SU-DHL-6 (cell line): ENCODE results near the gene RNF150.

ENCODE experiments used
- H2AFZ ChIP-seq: fragments of 200-600 bp; sonication (generic); 2 replicates; pipeline ENCODE4 v1.6.1; 2014; ENCODE audit warnings: low read depth, mild to moderate bottlenecking, moderate library complexity, mixed read lengths, antibody characterized with exemption, low read length; ENCODE audit not compliant: severe bottlenecking
- H3F3A ChIP-seq: fragments of 200-600 bp; shearing (Covaris generic); 2 replicates; pipeline ENCODE4 v1.6.0; 2016; ENCODE audit warnings: antibody characterized with exemption, mild to moderate bottlenecking; ENCODE audit not compliant: insufficient read depth
- H3K27ac ChIP-seq: fragments of 200-600 bp; sonication (generic); 2 replicates; pipeline ENCODE4 v1.5.1; 2016; ENCODE audit warnings: low read depth, mild to moderate bottlenecking, low read length, moderate library complexity, mixed read lengths
- H3K27me3 ChIP-seq: fragments of 200-600 bp; sonication (generic), shearing (Covaris generic); 2 replicates; pipeline ENCODE4 v1.6.0; 2014; ENCODE audit warnings: mild to moderate bottlenecking, low read length
- H3K36me3 ChIP-seq: fragments of 200-600 bp; sonication (generic); 2 replicates; pipeline ENCODE4 v1.6.1; 2014; ENCODE audit warnings: mild to moderate bottlenecking, low read length, mixed read lengths
- H3K4me2 ChIP-seq: fragments of 300-600, 200-600 bp; shearing (Covaris generic), sonication (generic); 2 replicates; pipeline ENCODE4 v1.6.0; 2014; ENCODE audit warnings: low read length, low read depth, mild to moderate bottlenecking; ENCODE audit not compliant: poor library complexity, severe bottlenecking
- H3K4me3 ChIP-seq: fragments of 200-600 bp; sonication (generic); 2 replicates; pipeline ENCODE4 v1.5.1; 2014; ENCODE audit warnings: antibody characterized with exemption, low read length, mild to moderate bottlenecking, mixed read lengths; ENCODE audit not compliant: insufficient read depth, poor library complexity, severe bottlenecking
- H3K79me2 ChIP-seq: fragments of 200-600 bp; sonication (generic); 2 replicates; pipeline ENCODE4 v1.6.1; 2014; ENCODE audit warnings: mild to moderate bottlenecking, low read length, moderate library complexity; ENCODE audit not compliant: insufficient read depth
- H3K9ac ChIP-seq: fragments of 200-600 bp; sonication (generic); 2 replicates; pipeline ENCODE4 v1.7.0; 2014; ENCODE audit warnings: mild to moderate bottlenecking, low read length
- H3K9me2 ChIP-seq: fragments of 200-600 bp; sonication (generic); replicated peaks from 2 replicates; pipeline ENCODE4 v1.6.1; 2014; ENCODE audit warnings: low read length; ENCODE audit not compliant: insufficient read depth
- H3K9me3 ChIP-seq: fragments of 200-600 bp; sonication (generic); 2 replicates; pipeline ENCODE4 v1.6.1; 2014; ENCODE audit warnings: low read length, mixed read lengths; ENCODE audit not compliant: insufficient read depth
- H4K20me1 ChIP-seq: fragments of 200-600 bp; sonication (generic); 2 replicates; pipeline ENCODE4 v1.6.1; 2014; ENCODE audit warnings: low read depth, mild to moderate bottlenecking, antibody characterized with exemption, low read length, moderate library complexity, mixed read lengths
- EZH2phosphoT487 ChIP-seq: fragments of 200-600 bp; sonication (generic), shearing (Covaris generic); conservative IDR thresholded peaks from 2 replicates; pipeline ENCODE4 v1.6.1; 2018; ENCODE audit warnings: mild to moderate bottlenecking, antibody characterized with exemption, low read length, moderate library complexity, mixed read lengths
- TF ChIP-seq, protein P1 (sequence below): fragments of 200-600 bp; sonication (generic); IDR thresholded peaks from one replicate; pipeline ENCODE4 v1.5.1; 2017; ENCODE audit warnings: antibody characterized with exemption, mild to moderate bottlenecking, low read length, moderate library complexity; ENCODE audit not compliant: insufficient read depth, poor library complexity, severe bottlenecking

Gene RNF150

GRCh38 chr4:140834839-140835495 is 298.3 kb downstream of the RNF150 start:
- H3K27ac ChIP-seq = no peak overlapping the region
- TF ChIP-seq EZH2phosphoT487 = no peak
- TF ChIP-seq, protein P1, sequence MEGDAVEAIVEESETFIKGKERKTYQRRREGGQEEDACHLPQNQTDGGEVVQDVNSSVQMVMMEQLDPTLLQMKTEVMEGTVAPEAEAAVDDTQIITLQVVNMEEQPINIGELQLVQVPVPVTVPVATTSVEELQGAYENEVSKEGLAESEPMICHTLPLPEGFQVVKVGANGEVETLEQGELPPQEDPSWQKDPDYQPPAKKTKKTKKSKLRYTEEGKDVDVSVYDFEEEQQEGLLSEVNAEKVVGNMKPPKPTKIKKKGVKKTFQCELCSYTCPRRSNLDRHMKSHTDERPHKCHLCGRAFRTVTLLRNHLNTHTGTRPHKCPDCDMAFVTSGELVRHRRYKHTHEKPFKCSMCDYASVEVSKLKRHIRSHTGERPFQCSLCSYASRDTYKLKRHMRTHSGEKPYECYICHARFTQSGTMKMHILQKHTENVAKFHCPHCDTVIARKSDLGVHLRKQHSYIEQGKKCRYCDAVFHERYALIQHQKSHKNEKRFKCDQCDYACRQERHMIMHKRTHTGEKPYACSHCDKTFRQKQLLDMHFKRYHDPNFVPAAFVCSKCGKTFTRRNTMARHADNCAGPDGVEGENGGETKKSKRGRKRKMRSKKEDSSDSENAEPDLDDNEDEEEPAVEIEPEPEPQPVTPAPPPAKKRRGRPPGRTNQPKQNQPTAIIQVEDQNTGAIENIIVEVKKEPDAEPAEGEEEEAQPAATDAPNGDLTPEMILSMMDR = no peak

DNA sequence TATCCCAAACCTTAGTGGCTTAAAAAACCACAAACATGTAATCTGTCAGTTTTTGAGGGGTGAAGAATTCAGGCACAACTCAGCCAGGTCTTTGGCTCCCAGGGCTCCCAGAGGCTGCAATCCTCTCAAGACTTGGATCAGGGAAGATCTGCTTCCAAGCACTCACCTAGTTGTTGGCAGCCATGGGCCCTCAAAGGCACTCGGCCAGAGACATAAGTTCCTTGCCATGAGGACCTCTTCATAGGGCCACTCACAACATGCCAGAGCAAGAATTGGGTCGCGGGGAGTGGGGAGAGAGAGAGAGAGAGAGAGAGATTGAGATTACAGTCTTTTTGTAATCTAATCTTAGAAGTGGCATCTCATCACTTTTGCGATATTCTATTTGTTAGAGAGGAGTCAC is 300.0 kb downstream of the RNF150 start:
- no peak overlapping the region for H3K27ac ChIP-seq
- H3K36me3 ChIP-seq = no peaks in the 10 kb centered on the region
- H3F3A ChIP-seq = no peaks in the 10 kb centered on the region
- H3K79me2 ChIP-seq = no peaks in the 10 kb centered on the region
- H3K9me3 ChIP-seq = no peaks in the 10 kb centered on the region
- no peaks in the 10 kb centered on the region for H3K9me2 ChIP-seq
- TF ChIP-seq, protein P1 = no peak
- no peak for TF ChIP-seq EZH2phosphoT487
- H3K4me2 ChIP-seq = no peak overlapping the region
- H4K20me1 ChIP-seq = no peaks in the 10 kb centered on the region
- H3K4me3 ChIP-seq = no peak overlapping the region
- H3K27me3 ChIP-seq = no peaks in the 10 kb centered on the region
- no peak overlapping the region for H3K9ac ChIP-seq
- H2AFZ ChIP-seq = no peak overlapping the region

More at GRCh38 chr4:140834839-140835495, 298.3 kb downstream of the RNF150 start:
- Histone ChIP-seq H4K20me1 (no peaks in the 10 kb centered on the region), H3K4me2 (no peak overlapping the region), H3K9ac (no peak overlapping the region), H2AFZ (no peak overlapping the region), H3K4me3 (no peak overlapping the region), H3F3A (no peaks in the 10 kb centered on the region), H3K27me3 (no peaks in the 10 kb centered on the region), H3K79me2 (no peaks in the 10 kb centered on the region), H3K9me3 (no peaks in the 10 kb centered on the region), H3K36me3 (no peaks in the 10 kb centered on the region), H3K9me2 (no peaks in the 10 kb centered on the region)

GRCh38 chr4:140829825-140830224 is 303.4 kb downstream of the RNF150 start:
- TF ChIP-seq EZH2phosphoT487 = no peak
- TF ChIP-seq, protein P1 = no peak
- Histone ChIP-seq H3K4me3 (no peak overlapping the region), H3K27ac (no peak overlapping the region), H3K9me2 (no peaks in the 10 kb centered on the region), H3K9ac (no peak overlapping the region), H3K4me2 (no peak overlapping the region), H3K36me3 (no peaks in the 10 kb centered on the region), H2AFZ (no peak overlapping the region), H3F3A (no peaks in the 10 kb centered on the region), H4K20me1 (no peaks in the 10 kb centered on the region), H3K9me3 (no peaks in the 10 kb centered on the region), H3K27me3 (no peaks in the 10 kb centered on the region), H3K79me2 (no peaks in the 10 kb centered on the region)
